ENCODE data around the gene STC2. TPM values are rescaled to one million over a fixed set of nuclear protein-coding genes. Genes with fewer than 3 reads are reported as not detected.

STC2 gene
- total RNA-seq, 1 experiment from 2014 or later, result 43.4 TPM

GRCh38 chr5:173323799-173324114, 4.5 kb downstream of the STC2 start:
- DNase-seq (ENCODE audit: low read depth in 1 of 2, low spot score in 2 of 2), result peak in 1 of 2 experiments; percentile 90
- Histone ChIP-seq H3K4me3 (no peak overlapping the region), H3K9me3 (replicated peaks) (no peaks in the 10 kb centered on the region), H3K27me3 (replicated peaks) (no peaks in the 10 kb centered on the region), H3K27ac (peak overlapping the region; percentile 41), H3K4me1 (replicated peaks) (peaks cover 61% of the 10 kb centered on the region), H3K36me3 (peaks cover 55% of the 10 kb centered on the region)

- Histone ChIP-seq H3K4me1 (replicated peaks) (peaks cover 61% of the 10 kb centered on the region), H3K27ac (peak overlapping the region; percentile 41), H3K9me3 (replicated peaks) (no peaks in the 10 kb centered on the region), H3K36me3 (peaks cover 60% of the 10 kb centered on the region), H3K4me3 (no peak overlapping the region), H3K27me3 (replicated peaks) (no peaks in the 10 kb centered on the region)
- no peak for DNase-seq (ENCODE audit: low read depth in 1 of 2, low spot score in 2 of 2)
Measured at GRCh38 chr5:173323106-173323798, 5.0 kb downstream of the STC2 start.

- H3K27me3 ChIP-seq (replicated peaks), result no peaks in the 10 kb centered on the region
- H3K9me3 ChIP-seq (replicated peaks), result no peaks in the 10 kb centered on the region
- H3K27ac ChIP-seq, result no peak overlapping the region
- H3K36me3 ChIP-seq, result peaks cover 67% of the 10 kb centered on the region
- H3K4me1 ChIP-seq (replicated peaks), result peaks cover 60% of the 10 kb centered on the region
- no peak overlapping the region for H3K4me3 ChIP-seq
- DNase-seq (ENCODE audit: low read depth in 1 of 2, low spot score in 2 of 2), result no peak
Measured at GRCh38 chr5:173321886-173322285, 6.3 kb downstream of the STC2 start.

GRCh38 chr5:173320259-173320658, 8.0 kb downstream of the STC2 start:
- no peak for DNase-seq (ENCODE audit: low read depth in 1 of 2, low spot score in 2 of 2)
- H3K9me3 ChIP-seq (replicated peaks), result no peaks in the 10 kb centered on the region
- no peaks in the 10 kb centered on the region for H3K27me3 ChIP-seq (replicated peaks)
- peaks cover 66% of the 10 kb centered on the region for H3K4me1 ChIP-seq (replicated peaks)
- peaks cover 63% of the 10 kb centered on the region for H3K36me3 ChIP-seq
- no peak overlapping the region for H3K27ac ChIP-seq
- H3K4me3 ChIP-seq, result no peak overlapping the region

GRCh38 chr5:173319646-173320045, 8.6 kb downstream of the STC2 start:
- Histone ChIP-seq H3K4me3 (no peak overlapping the region), H3K27me3 (replicated peaks) (no peaks in the 10 kb centered on the region), H3K36me3 (peaks cover 57% of the 10 kb centered on the region), H3K4me1 (replicated peaks) (peaks cover 66% of the 10 kb centered on the region), H3K27ac (peak overlapping the region; percentile 55), H3K9me3 (replicated peaks) (no peaks in the 10 kb centered on the region)
- no peak for DNase-seq (ENCODE audit: low read depth in 1 of 2, low spot score in 2 of 2)

- H3K27ac ChIP-seq, result peak overlapping the region; percentile 55
- peaks cover 55% of the 10 kb centered on the region for H3K36me3 ChIP-seq
- peak; percentile 61 to 74 for DNase-seq (ENCODE audit: low read depth in 1 of 2, low spot score in 2 of 2)
Measured at GRCh38 chr5:173318881-173319620, 9.2 kb downstream of the STC2 start.

GRCh38 chr5:173318330-173318729, 9.9 kb downstream of the STC2 start:
- H3K9me3 ChIP-seq (replicated peaks), result no peaks in the 10 kb centered on the region
- peaks cover 50% of the 10 kb centered on the region for H3K36me3 ChIP-seq
- H3K27ac ChIP-seq, result no peak overlapping the region
- H3K27me3 ChIP-seq (replicated peaks), result no peaks in the 10 kb centered on the region
- peaks cover 52% of the 10 kb centered on the region for H3K4me1 ChIP-seq (replicated peaks)
- no peak overlapping the region for H3K4me3 ChIP-seq
- no peak for DNase-seq (ENCODE audit: low read depth in 1 of 2, low spot score in 2 of 2)

More at GRCh38 chr5:173318881-173319620, 9.2 kb downstream of the STC2 start:
- Histone ChIP-seq H3K27me3 (replicated peaks) (no peaks in the 10 kb centered on the region), H3K4me3 (no peak overlapping the region), H3K9me3 (replicated peaks) (no peaks in the 10 kb centered on the region), H3K4me1 (replicated peaks) (peaks cover 60% of the 10 kb centered on the region)

- Histone ChIP-seq H3K36me3 (peaks cover 45% of the 10 kb centered on the region), H3K9me3 (replicated peaks) (no peaks in the 10 kb centered on the region), H3K27ac (peak overlapping the region; percentile 79), H3K27me3 (replicated peaks) (no peaks in the 10 kb centered on the region), H3K4me1 (replicated peaks) (peaks cover 51% of the 10 kb centered on the region), H3K4me3 (no peak overlapping the region)
- DNase-seq (ENCODE audit: low read depth in 1 of 2, low spot score in 2 of 2), result no peak
Measured at GRCh38 chr5:173317852-173318251, 10.4 kb downstream of the STC2 start.

- DNase-seq (ENCODE audit: low read depth in 1 of 2, low spot score in 2 of 2), result peak; percentile 88 to 90
- H3K4me1 ChIP-seq (replicated peaks), result peaks cover 51% of the 10 kb centered on the region
- peaks cover 39% of the 10 kb centered on the region for H3K36me3 ChIP-seq
- H3K27ac ChIP-seq, result peak overlapping the region; percentile 79
- H3K9me3 ChIP-seq (replicated peaks), result no peaks in the 10 kb centered on the region
- no peaks in the 10 kb centered on the region for H3K27me3 ChIP-seq (replicated peaks)
- no peak overlapping the region for H3K4me3 ChIP-seq
Measured at GRCh38 chr5:173317091-173317730, 11.0 kb downstream of the STC2 start.

GRCh38 chr5:173316339-173317020, 11.7 kb downstream of the STC2 start:
- Histone ChIP-seq H3K27me3 (replicated peaks) (no peaks in the 10 kb centered on the region), H3K27ac (peak overlapping the region; percentile 79), H3K4me1 (replicated peaks) (peaks cover 51% of the 10 kb centered on the region), H3K36me3 (peaks cover 31% of the 10 kb centered on the region), H3K9me3 (replicated peaks) (no peaks in the 10 kb centered on the region), H3K4me3 (peak overlapping the region; percentile 4)
- DNase-seq (ENCODE audit: low read depth in 1 of 2, low spot score in 2 of 2), result peak in 1 of 2 experiments; percentile 52

- Histone ChIP-seq H3K9me3 (replicated peaks) (no peaks in the 10 kb centered on the region), H3K36me3 (peaks cover 25% of the 10 kb centered on the region), H3K27ac (peak overlapping the region; percentile 79), H3K4me1 (replicated peaks) (peaks cover 51% of the 10 kb centered on the region), H3K4me3 (peak overlapping the region; percentile 4), H3K27me3 (replicated peaks) (no peaks in the 10 kb centered on the region)
- DNase-seq (ENCODE audit: low read depth in 1 of 2, low spot score in 2 of 2), result peak; percentile 87
Measured at GRCh38 chr5:173315495-173316338, 12.5 kb downstream of the STC2 start.

- H3K36me3 ChIP-seq, result peaks cover 15% of the 10 kb centered on the region
- no peak for DNase-seq (ENCODE audit: low read depth in 1 of 2, low spot score in 2 of 2)
- H3K27ac ChIP-seq, result no peak overlapping the region
- no peaks in the 10 kb centered on the region for H3K9me3 ChIP-seq (replicated peaks)
- peaks cover 45% of the 10 kb centered on the region for H3K4me1 ChIP-seq (replicated peaks)
- H3K27me3 ChIP-seq (replicated peaks), result no peaks in the 10 kb centered on the region
- no peak overlapping the region for H3K4me3 ChIP-seq
Measured at GRCh38 chr5:173314166-173314952, 13.9 kb downstream of the STC2 start.
